ENCODE data around the gene ZNF410. TPM values are rescaled to one million over a fixed set of nuclear protein-coding genes. Genes with fewer than 3 reads are reported as not detected.

The ZNF410 gene
- total RNA-seq, 4 donors from 2014 or later: 36.5 to 67.6 (median 41.6) TPM

GRCh38 chr14:73846947-73847346, 39.7 kb upstream of the ZNF410 start:
- WGBS: 76% methylated on average over 4 of the region's 4 CpGs
- intact Hi-C loops (cut with DNase I): no loop called here
- Histone ChIP-seq H3K4me1 (peaks cover 8 to 9% (median 8%) of the 10 kb centered on the region in 4 donors), H3K27ac (replicated peaks in 1 of 4) (no peak overlapping the region), H3K27me3 (no peaks in the 10 kb centered on the region), H3K36me3 (no peaks in the 10 kb centered on the region), H3K4me3 (no peak overlapping the region), H3K9me3 (no peaks in the 10 kb centered on the region)
- DNase-seq (ENCODE audit: extremely low spot score): no peak
- TF ChIP-seq CTCF (IDR thresholded peaks at IDR 0.05): no peak
- TF ChIP-seq POLR2AphosphoS5 (IDR thresholded peaks at IDR 0.05): no peak
- TF ChIP-seq POLR2A (IDR thresholded peaks at IDR 0.05; ENCODE audit: low read depth): no peak
- no peak for TF ChIP-seq EP300 (IDR thresholded peaks at IDR 0.05)

DNA sequence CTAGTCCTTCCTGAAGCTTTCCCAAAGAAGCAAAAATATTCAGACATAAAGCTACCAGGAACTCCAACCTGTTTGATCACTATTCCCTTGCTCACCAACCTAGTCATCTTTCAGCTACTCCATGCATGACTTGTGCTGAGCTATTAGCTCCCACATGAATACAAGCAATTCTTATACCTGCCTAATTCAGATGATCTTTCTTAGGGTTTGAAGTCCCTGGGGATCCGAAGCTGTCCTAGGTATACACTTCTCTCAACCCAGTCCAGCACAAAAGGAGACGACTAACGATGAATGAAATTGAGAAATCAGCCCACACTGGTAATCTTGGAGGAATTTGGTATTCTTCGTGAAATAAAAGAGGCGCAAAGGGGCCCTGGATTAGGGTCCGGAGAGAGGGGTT, 35.7 kb upstream of the ZNF410 start:
- Histone ChIP-seq H3K4me3 (peak overlapping the region; percentile 52 to 66 (median 64)), H3K4me1 (peaks cover 16 to 21% (median 19%) of the 10 kb centered on the region in 4 donors), H3K36me3 (no peaks in the 10 kb centered on the region), H3K27me3 (no peaks in the 10 kb centered on the region), H3K27ac (replicated peaks in 1 of 4) (peak overlapping the region; percentile 87 to 93 (median 90)), H3K9me3 (no peaks in the 10 kb centered on the region)
- 62% methylated on average over 6 of the region's 6 CpGs for WGBS
- no peak for DNase-seq (ENCODE audit: extremely low spot score)
- intact Hi-C loops (cut with DNase I): loop anchor here (5.0 kb wide), 1 partner anchor 36 kb away; the partner anchor contains the start of gene ZNF410
- TF ChIP-seq EP300 (IDR thresholded peaks at IDR 0.05) (no peak), CTCF (IDR thresholded peaks at IDR 0.05) (no peak), POLR2A (IDR thresholded peaks at IDR 0.05; ENCODE audit: low read depth) (no peak), POLR2AphosphoS5 (IDR thresholded peaks at IDR 0.05) (no peak)

- 4% methylated on average over 31 of the region's 51 CpGs for WGBS
- Histone ChIP-seq H3K27me3 (no peaks in the 10 kb centered on the region), H3K36me3 (no peaks in the 10 kb centered on the region), H3K4me1 (peaks cover 16 to 21% (median 19%) of the 10 kb centered on the region in 4 donors), H3K27ac (replicated peaks in 1 of 4) (peak within 1 kb of the TSS; percentile 87 to 93 (median 90)), H3K9me3 (no peaks in the 10 kb centered on the region), H3K4me3 (peak within 1 kb of the TSS; percentile 52 to 66 (median 64))
- intact Hi-C loops (cut with DNase I): loop anchor here (5.0 kb wide), 1 partner anchor 36 kb away; the partner anchor contains the start of gene ZNF410
- DNase-seq (ENCODE audit: extremely low spot score): peak; percentile 99
- TF ChIP-seq POLR2AphosphoS5 (IDR thresholded peaks at IDR 0.05): peak; percentile 90 to 97
- peak; percentile 77 for TF ChIP-seq POLR2A (IDR thresholded peaks at IDR 0.05; ENCODE audit: low read depth)
- no peak for TF ChIP-seq EP300 (IDR thresholded peaks at IDR 0.05)
- TF ChIP-seq CTCF (IDR thresholded peaks at IDR 0.05): peak in 2 of 3 experiments; percentile 26 to 35
These were observed 34.9 kb upstream of the ZNF410 start, which contains the start of gene PTGR2 for GRCh38 chr14:73851567-73852382. Gene PTGR2, plus strand, starts transcription at chr14:73851831. Its CDS starts 7,032 bp downstream, at chr14:73858863.

- H3K4me1 ChIP-seq: no peaks in the 10 kb centered on the region
- H3K27me3 ChIP-seq: no peaks in the 10 kb centered on the region
- no peak overlapping the region for H3K4me3 ChIP-seq
- no peaks in the 10 kb centered on the region for H3K9me3 ChIP-seq
- TF ChIP-seq CTCF (IDR thresholded peaks at IDR 0.05): no peak
- no peak overlapping the region for H3K27ac ChIP-seq (replicated peaks in 1 of 4)
- peaks cover 9 to 42% (median 17%) of the 10 kb centered on the region in 4 donors for H3K36me3 ChIP-seq
- intact Hi-C loops (cut with DNase I): no loop called here
- no peak for DNase-seq (ENCODE audit: extremely low spot score)
These were observed 27.5 kb upstream of the ZNF410 start for GRCh38 chr14:73859145-73859544.

Data from esophagus muscularis mucosa (tissue), 4 donors.